IPS-15b (cell line): ENCODE results near the gene AURKAIP1.
"Not testable (repeated sequence)": the region's sequence is repeated elsewhere in the genome, so short reads cannot be mapped to it uniquely, and the experiment has no call there.

Source experiments
- H3K27me3 ChIP-seq: one replicate; pipeline ENCODE4 v1.6.1; 2013; ENCODE audit warnings: low read length; ENCODE audit not compliant: control insufficient read depth, insufficient read depth
- H3K36me3 ChIP-seq: one replicate; pipeline ENCODE4 v1.6.1; 2013; ENCODE audit warnings: low read length; ENCODE audit not compliant: control insufficient read depth, insufficient read depth
- H3K4me1 ChIP-seq: one replicate; pipeline ENCODE4 v1.6.1; 2013; ENCODE audit warnings: mild to moderate bottlenecking, low read length; ENCODE audit not compliant: control insufficient read depth, insufficient read depth
- H3K4me3 ChIP-seq: one replicate; pipeline ENCODE4 v1.5.1; 2013; ENCODE audit warnings: low read depth, low read length
- H3K9ac ChIP-seq: one replicate; pipeline ENCODE4 v1.6.1; 2013; ENCODE audit warnings: low read depth, mild to moderate bottlenecking, low read length
- H3K9me3 ChIP-seq: one replicate; pipeline ENCODE4 v1.6.1; 2013; ENCODE audit warnings: mild to moderate bottlenecking, low read length; ENCODE audit not compliant: control insufficient read depth, insufficient read depth

The AURKAIP1 gene

GRCh38 chr1:1417825-1418463, 42.9 kb upstream of the AURKAIP1 start:
- H3K4me3 ChIP-seq, H3K36me3 ChIP-seq, H3K4me1 ChIP-seq, H3K27me3 ChIP-seq, H3K9ac ChIP-seq, H3K9me3 ChIP-seq: not testable (repeated sequence)

GRCh38 chr1:1417396-1417795, 42.4 kb upstream of the AURKAIP1 start:
- H3K4me3 ChIP-seq, H3K9me3 ChIP-seq, H3K36me3 ChIP-seq, H3K4me1 ChIP-seq, H3K27me3 ChIP-seq, H3K9ac ChIP-seq: not testable (repeated sequence)

- Histone ChIP-seq H3K4me1 (peaks cover 5% of the 10 kb centered on the region), H3K9me3 (no peaks in the 10 kb centered on the region), H3K9ac (peak overlapping the region; percentile 12), H3K27me3 (no peaks in the 10 kb centered on the region), H3K4me3 (no peak overlapping the region), H3K36me3 (peaks cover 6% of the 10 kb centered on the region)
Observed at GRCh38 chr1:1415751-1416150, 40.7 kb upstream of the AURKAIP1 start.

- peaks cover 15% of the 10 kb centered on the region for H3K36me3 ChIP-seq
- H3K9ac ChIP-seq, H3K4me3 ChIP-seq, H3K27me3 ChIP-seq, H3K9me3 ChIP-seq, H3K4me1 ChIP-seq: not testable (repeated sequence)
Observed at GRCh38 chr1:1412311-1412902, 37.4 kb upstream of the AURKAIP1 start.

GRCh38 chr1:1411626-1412025, 36.6 kb upstream of the AURKAIP1 start:
- H3K9me3 ChIP-seq = no peaks in the 10 kb centered on the region
- H3K27me3 ChIP-seq = no peaks in the 10 kb centered on the region
- H3K36me3 ChIP-seq = peaks cover 17% of the 10 kb centered on the region
- no peak overlapping the region for H3K4me3 ChIP-seq
- no peak overlapping the region for H3K9ac ChIP-seq
- peaks cover 8% of the 10 kb centered on the region for H3K4me1 ChIP-seq

- H3K4me3 ChIP-seq = peak overlapping the region; percentile 4
- not testable (repeated sequence) for H3K9me3 ChIP-seq, H3K4me1 ChIP-seq, H3K27me3 ChIP-seq
- peaks cover 26% of the 10 kb centered on the region for H3K36me3 ChIP-seq
- H3K9ac ChIP-seq = peak overlapping the region; percentile 48
Observed at GRCh38 chr1:1410238-1410637, 35.2 kb upstream of the AURKAIP1 start.

GRCh38 chr1:1407636-1408318, 32.8 kb upstream of the AURKAIP1 start:
- peaks cover 38% of the 10 kb centered on the region for H3K36me3 ChIP-seq
- peak overlapping the region; percentile 93 for H3K4me3 ChIP-seq

GRCh38 chr1:1406821-1407635, 32.0 kb upstream of the AURKAIP1 start, which contains the start of gene MRPL20:
Gene MRPL20, minus strand, starts transcription at chr1:1407293. Its CDS starts 76 bp downstream, at chr1:1407217.
- Histone ChIP-seq H3K27me3 (no peaks in the 10 kb centered on the region), H3K9me3 (no peaks in the 10 kb centered on the region), H3K4me1 (peaks cover 11% of the 10 kb centered on the region), H3K36me3 (peaks cover 39% of the 10 kb centered on the region), H3K4me3 (peak within 1 kb of the TSS; percentile 93), H3K9ac (peak within 1 kb of the TSS; percentile 97)

More at GRCh38 chr1:1407636-1408318, 32.8 kb upstream of the AURKAIP1 start:
- Histone ChIP-seq H3K27me3 (no peaks in the 10 kb centered on the region), H3K4me1 (peaks cover 8% of the 10 kb centered on the region), H3K9me3 (no peaks in the 10 kb centered on the region), H3K9ac (peak overlapping the region; percentile 97)

- no peaks in the 10 kb centered on the region for H3K9me3 ChIP-seq
- H3K9ac ChIP-seq = peak overlapping the region; percentile 97
- H3K36me3 ChIP-seq = peaks cover 41% of the 10 kb centered on the region
- peak overlapping the region; percentile 93 for H3K4me3 ChIP-seq
- H3K27me3 ChIP-seq = no peaks in the 10 kb centered on the region
- peaks cover 9% of the 10 kb centered on the region for H3K4me1 ChIP-seq
Observed at GRCh38 chr1:1406101-1406820, 31.3 kb upstream of the AURKAIP1 start.

GRCh38 chr1:1403653-1404052, 28.6 kb upstream of the AURKAIP1 start:
- H3K4me1 ChIP-seq = peaks cover 13% of the 10 kb centered on the region
- no peaks in the 10 kb centered on the region for H3K9me3 ChIP-seq
- H3K9ac ChIP-seq = no peak overlapping the region
- no peak overlapping the region for H3K4me3 ChIP-seq
- H3K36me3 ChIP-seq = peaks cover 58% of the 10 kb centered on the region
- no peaks in the 10 kb centered on the region for H3K27me3 ChIP-seq

GRCh38 chr1:1402901-1403392, 27.9 kb upstream of the AURKAIP1 start:
- H3K9me3 ChIP-seq, H3K4me3 ChIP-seq, H3K9ac ChIP-seq, H3K27me3 ChIP-seq: not testable (repeated sequence)
- Histone ChIP-seq H3K4me1 (peaks cover 12% of the 10 kb centered on the region), H3K36me3 (peaks cover 58% of the 10 kb centered on the region)
